Right lobe of liver (tissue), 4 donors: Measurements from ENCODE around the gene TMEM132D.

Source experiments
- POLR2A ChIP-seq: fragments of 450-650 bp; IDR thresholded peaks from one replicate; pipeline ENCODE4 v1.6.1; 2017; ENCODE audit warnings: antibody characterized with exemption, mild to moderate bottlenecking
- TF ChIP-seq, protein P1 (sequence below), 4 donors: fragments of 200-600 bp in 3 of 4; fragments of 450-650 bp in 1 of 4; IDR thresholded peaks; one replicate each; pipeline versions ENCODE4 v1.5.1 to v1.8.0; 2016 to 2022; ENCODE audit warnings: antibody characterized with exemption in 4 of 4, mild to moderate bottlenecking in 2 of 4
- donor health status: DM: no; HTN: no; CAD: no.
- donor health status: DM: no; HTN: no; CAD: no.
- donor health status: DM: no; HTN: yes; CAD: no.

DNA sequence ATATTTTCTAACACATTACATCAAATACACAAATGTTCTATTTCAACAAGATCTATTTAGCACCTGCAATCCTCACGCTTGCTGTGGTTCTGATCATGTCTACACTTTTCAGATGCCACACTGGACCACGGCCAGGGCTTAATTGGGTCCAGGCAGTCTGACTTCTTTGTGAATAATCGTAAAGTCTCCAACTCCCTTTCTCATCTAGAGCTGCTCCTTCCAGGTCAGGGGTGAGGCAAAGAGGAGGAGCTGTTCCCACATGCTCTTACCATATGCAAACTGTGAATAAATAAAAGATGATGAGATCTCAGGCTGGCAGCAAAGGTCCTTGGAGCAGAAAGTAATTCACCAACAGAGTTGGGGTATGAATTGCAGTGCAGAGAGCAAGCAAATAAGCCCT, 733.9 kb downstream of the TMEM132D start:
- TF ChIP-seq, protein P1, sequence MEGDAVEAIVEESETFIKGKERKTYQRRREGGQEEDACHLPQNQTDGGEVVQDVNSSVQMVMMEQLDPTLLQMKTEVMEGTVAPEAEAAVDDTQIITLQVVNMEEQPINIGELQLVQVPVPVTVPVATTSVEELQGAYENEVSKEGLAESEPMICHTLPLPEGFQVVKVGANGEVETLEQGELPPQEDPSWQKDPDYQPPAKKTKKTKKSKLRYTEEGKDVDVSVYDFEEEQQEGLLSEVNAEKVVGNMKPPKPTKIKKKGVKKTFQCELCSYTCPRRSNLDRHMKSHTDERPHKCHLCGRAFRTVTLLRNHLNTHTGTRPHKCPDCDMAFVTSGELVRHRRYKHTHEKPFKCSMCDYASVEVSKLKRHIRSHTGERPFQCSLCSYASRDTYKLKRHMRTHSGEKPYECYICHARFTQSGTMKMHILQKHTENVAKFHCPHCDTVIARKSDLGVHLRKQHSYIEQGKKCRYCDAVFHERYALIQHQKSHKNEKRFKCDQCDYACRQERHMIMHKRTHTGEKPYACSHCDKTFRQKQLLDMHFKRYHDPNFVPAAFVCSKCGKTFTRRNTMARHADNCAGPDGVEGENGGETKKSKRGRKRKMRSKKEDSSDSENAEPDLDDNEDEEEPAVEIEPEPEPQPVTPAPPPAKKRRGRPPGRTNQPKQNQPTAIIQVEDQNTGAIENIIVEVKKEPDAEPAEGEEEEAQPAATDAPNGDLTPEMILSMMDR (IDR thresholded peaks at IDR 0.05): no peak
- no peak for TF ChIP-seq POLR2A
